Left renal pelvis (tissue), 4 donors: Measurements from ENCODE around the gene SPNS2. TPM values are rescaled to one million over a fixed set of nuclear protein-coding genes. Genes with fewer than 3 reads are reported as not detected.

Source experiments
- DNase-seq, 4 donors: peaks; one replicate each; pipeline ENCODE4 v3.0.0-alpha.2; 2013; ENCODE audit warnings: low read depth in 4 of 4, low spot score in 3 of 4
- polyA plus RNA-seq, 4 donors: library from polyadenylated mRNA; unstranded; fragments of 120-200 nt; gene quantifications; one replicate each; pipeline ENCODE4 v1.2.1, GENCODE V29; 2013; ENCODE audit not compliant: insufficient read length in 4 of 4

SPNS2 gene
- polyA plus RNA-seq, 4 donors = 3.1 to 57.6 (median 30.3) TPM

DNA sequence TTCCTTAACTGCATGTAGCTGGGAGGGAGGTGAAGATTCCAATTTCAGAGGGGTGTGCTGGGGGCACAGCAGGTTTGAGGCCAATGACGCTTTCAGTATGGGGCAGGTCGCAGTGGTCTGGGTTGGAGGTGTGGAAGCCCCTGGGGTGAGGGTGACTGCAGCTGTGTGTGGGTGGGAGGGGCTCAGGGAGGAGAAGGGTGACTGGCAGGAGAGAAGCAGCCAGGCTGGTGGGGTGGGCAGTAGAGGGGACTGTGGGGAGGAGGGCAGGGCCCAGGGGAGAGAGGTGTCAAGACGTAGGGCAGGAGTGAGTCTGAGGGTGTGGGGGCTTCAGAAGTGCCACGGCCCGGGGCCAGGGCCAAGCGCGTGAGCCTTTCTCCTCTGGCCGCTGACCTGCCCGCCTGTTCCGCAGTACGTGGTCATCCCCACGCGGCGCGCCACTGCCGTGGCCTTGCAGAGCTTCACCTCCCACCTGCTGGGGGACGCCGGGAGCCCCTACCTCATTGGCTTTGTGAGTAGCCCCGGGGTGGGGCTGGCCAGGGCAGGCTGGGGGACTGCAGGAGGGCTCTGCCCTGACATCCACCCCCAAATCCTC is 37.1 kb downstream of the SPNS2 start:
- DNase-seq = no peak

DNA sequence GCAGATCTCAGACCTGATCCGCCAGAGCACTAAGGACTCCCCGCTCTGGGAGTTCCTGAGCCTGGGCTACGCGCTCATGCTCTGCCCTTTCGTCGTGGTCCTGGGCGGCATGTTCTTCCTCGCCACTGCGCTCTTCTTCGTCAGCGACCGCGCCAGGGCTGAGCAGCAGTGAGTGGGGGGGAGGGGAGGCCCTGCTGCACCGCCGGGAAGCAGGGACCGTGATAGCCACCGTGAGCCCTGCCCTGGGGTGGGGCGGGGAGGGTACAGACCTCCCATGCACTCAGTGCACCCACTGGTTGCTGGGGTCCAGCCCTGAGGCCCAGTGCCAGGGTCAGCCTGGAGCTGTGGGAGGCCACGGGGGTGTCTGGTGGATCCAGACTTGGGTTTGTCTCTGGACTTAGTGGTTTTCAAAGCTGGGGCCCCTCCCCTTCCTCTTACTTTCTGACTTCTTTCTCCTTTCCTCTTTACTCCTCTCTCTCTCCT is 37.6 kb downstream of the SPNS2 start:
- no peak for DNase-seq

DNA sequence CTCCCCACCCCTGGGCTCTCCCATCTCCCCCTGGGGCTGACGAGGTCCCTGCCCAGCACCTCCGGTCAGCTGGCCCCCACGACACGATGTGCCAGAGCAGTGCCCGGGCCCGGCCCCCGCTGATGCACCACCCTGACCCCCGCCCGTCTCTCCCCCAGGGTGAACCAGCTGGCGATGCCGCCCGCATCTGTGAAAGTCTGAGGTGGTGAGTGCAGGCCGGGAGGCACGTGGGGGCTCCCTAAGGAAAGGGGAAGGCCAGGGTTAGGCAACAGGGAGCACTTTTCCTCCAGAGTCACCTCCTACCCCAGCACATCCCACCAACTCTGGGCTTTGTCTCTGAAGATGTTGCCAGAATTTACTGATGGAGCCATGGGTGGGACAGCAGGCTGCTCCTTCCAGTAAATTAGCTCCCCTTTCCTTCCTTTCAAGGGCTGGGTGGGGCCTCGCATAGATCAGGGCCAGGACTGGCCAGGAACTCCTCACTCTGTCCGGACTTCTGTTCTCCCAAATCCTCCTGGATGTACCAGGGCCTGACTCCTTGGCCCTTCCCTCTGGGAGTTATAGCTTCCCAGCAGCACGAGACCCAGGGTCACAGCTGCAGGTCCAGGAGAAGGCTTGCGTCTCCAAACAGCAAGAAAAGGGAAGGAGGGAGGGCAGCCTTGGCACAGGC is 38.2 kb downstream of the SPNS2 start:
- DNase-seq = no peak

DNA sequence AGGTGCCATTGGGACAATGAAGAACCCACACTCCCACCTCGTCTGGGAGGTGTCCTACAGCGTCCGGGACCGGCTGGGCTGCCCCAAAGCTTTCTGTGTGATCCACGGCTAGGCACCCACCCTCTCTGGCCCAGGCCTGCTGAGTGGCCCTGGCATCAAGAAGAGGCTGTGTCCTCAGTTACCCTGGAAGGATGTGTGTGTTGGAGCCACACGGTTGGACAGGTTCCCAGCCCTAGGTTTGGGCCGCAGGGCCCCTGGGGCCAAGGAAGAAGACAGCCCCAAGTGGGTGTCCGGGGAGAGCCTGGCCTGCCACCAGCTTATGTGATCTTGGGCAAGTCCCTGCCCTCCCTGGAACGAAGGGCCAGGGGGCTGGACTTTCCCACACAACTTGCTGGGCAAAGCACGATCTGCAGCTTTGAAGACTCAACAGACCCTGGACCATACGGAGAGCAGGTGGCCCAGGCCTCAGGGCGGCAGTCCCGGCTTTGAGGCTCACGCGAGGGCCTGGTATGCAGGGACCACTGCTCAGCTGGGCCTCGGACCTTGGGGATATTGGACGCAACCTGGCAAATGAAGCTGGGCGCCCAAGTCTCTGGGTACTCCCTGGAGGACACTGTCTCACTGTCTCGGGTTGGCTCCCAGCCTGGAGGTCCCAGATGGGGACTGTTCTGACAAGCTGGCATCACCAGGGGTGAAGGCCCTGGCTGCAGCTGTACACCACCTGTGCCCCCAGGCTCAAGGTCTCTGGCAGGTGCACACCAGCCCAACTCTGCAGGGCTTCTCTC is 39.0 kb downstream of the SPNS2 start:
- no peak for DNase-seq

DNA sequence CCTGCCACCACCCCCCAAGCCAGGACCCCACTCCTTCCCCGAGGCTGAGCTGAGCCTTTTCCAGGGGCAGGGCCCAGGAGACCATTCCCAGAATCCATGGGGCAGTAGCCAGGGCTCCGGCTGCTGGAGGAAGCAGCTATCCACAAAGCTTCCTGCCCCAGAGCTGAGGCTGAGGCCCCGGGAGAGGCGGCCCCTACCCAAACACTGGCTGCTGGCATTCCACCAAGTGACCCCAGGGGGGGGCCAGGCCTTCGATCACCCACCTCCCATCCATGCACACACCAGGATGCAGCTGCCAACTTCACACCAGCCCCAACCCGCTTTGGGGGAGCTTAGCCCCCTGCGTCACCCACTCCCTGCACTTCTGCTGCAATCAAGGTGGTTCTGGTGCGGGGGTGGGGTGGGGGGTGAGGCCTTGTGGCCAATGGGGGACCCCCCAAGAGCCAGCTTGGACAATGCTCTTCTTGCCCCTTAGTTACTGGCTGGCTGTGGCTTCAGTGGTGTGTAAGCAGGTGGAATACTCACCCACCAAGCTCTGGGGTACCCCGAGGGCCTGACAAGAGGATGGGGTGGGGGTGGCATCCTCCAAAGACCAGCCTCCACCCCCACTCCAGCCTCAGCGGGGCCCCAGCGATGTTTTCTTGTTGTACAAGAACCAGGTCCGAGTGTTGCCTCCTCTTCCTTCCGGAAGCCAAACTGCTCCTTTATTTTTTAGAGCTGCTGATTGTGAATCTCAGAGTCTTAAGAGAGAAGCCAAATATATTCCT is 39.7 kb downstream of the SPNS2 start:
- DNase-seq = no peak

DNA sequence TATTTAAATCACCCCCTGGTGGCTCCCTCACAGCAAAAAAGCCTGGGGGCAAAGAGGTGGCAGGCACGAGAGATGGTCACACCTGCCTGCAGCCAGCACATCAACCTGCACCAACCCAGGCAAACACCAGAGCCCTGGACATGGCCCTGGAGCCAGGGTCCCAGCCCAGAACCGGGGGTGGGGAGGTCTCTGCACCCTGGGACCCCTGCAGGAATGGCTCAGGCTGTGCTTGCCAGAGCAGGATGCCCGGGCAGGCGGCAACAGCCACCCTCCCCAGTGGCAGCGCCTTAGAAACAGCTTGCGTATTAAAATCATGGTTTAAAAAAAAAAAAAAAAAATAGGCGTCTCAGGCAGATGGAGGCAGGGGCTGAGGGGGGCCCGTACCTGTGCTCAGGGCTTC is 40.3 kb downstream of the SPNS2 start:
- no peak for DNase-seq

DNA sequence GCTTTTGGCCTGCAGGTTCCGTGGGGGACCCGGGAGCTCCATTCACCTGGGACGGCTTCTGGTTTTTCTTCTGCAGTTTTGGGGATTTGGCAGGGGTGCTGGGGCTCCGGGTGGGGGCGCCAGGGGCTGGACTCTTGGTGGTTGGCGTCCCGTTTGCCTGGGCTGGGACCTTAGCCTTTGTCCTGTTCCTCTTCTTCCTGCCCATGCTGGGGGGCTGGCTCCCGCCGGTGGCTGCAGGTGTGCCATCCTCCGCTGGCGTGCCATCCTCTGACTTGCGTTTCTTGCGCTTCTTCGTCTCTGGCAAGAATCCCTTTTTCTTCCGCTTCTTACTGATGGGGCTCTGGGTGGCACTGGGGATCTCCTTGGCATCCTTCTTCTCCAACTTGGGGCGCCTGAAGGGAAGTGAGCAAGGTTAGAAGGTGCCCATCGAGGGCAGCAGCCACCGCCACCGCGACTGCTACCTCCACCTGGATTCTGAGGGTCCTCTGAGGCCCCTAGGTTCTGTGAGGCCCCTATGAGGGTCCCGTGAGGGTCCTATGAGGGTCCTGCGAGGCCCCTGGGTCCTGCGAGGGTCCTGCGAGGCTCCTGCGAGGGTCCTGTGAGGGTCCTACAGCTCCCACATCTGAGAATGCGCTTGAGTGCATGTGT is 41.0 kb downstream of the SPNS2 start:
- DNase-seq = no peak

DNA sequence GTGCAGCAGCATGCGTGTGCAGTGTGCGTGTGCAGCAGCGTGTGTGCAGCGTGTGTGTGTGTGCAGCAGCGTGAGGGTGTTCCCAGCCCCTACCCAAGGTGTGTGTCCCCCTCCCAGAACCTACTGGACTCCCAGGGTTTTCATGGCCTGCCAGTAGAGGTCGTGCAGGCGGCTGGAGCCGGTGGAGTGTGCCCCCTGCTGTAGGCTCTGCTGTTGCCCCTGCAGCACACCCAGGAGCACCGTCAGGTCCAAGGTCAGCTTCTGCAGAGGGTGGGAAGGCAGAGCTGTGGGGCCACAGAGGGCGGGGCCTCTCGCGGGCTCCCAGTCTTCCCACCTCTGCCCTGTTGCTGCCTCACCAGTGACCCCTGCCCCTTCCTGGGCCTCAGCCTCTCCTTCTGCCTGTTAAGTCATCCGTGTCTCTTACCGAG is 41.6 kb downstream of the SPNS2 start:
- no peak for DNase-seq

DNA sequence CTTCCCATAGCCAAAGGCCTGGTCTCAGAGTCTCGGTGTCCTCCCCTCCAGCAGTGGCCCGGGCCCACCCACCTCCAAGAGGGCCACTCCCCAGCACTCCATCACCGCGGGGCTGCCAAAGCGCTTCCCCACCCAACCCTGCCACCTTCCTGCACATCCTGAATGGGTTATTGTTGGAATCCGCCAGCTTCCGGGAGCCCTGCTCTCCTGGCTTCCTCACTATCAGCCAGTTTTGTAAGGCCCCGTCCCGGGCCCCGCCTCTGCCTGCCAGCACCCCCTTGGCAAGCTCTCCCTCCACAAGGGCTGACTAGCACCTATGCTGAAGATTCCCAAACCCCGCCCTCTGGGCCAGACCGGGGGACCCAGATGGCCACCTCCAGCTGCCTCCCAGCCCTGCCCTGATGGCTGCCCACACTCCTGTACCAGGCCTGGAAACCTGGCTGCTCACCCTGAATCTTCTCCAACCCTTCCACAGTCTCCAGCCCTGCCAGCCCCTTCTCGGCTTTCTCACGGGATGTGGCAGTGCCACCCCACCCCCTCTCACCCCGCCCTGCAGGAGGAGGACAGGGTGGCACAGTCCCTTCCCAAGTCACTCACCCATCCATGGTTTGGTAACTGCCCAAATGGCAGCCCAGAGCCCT is 42.1 kb downstream of the SPNS2 start:
- no peak for DNase-seq

DNA sequence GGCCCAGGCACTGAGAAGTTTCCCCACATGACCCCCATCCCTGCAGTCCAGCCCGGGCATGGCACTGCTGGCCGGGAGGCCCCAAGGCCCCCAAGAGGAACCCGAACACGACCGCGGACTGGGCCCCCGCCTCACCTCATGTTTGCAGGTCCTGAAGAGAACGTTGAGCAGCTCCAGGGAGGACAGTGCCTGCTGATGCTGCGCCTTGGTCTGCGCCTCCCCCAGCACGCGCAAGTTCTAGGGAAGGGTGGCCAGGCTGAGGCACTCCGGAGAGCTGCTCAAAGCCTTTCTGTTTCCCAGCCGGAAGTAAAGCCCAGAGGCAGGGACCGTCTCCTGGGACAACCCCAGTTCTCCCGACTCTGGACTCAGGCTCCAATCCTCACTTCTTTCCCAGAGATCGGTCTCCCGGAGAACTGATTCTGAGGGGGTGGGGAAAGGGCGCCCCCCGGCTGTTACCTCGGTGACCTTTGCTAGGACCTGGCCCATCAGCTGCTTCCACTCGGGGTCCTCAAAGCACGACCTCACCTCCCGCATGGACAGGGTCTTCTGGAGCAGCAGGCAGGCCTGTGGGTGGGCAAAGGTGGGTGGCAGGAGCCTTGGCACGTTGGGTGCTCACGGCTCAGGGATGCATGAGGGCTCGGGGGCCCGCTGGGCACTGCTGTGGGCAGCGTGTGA is 42.8 kb downstream of the SPNS2 start:
- DNase-seq = no peak

DNA sequence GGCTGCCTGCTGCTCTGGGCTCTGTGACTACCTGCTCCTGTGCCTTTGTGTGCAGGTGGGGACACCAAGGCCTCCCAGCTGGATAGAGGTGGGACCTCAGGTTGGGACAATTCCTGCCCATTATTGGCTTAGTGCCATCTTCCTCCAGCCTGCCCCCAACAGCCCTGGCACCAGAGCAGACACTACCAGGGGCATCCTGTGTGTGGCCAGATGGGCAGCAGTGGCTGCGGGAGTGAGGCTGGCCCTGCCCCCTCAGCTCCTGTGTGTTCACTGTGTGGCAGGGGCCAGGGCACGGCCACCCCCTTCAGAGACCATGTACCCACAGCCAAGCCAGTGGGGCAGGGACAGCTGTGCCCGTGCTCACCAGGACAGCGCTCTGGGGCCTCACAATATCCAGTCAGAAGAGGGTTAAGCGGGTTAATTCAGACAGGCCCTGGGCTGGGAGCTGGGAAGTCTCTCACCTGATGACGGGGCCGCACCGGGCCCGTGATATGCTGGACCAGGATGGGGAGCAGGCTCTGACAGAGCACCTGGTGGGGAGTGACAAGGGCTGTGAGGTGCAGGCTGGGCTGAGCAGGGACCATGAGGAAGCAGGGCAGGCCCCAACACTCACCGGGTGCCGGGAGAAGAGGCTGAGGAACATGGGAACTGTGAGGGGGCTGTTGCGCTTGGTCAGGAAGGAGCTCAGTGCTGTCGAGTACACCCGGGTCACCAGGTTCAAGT is 43.5 kb downstream of the SPNS2 start:
- no peak for DNase-seq

DNA sequence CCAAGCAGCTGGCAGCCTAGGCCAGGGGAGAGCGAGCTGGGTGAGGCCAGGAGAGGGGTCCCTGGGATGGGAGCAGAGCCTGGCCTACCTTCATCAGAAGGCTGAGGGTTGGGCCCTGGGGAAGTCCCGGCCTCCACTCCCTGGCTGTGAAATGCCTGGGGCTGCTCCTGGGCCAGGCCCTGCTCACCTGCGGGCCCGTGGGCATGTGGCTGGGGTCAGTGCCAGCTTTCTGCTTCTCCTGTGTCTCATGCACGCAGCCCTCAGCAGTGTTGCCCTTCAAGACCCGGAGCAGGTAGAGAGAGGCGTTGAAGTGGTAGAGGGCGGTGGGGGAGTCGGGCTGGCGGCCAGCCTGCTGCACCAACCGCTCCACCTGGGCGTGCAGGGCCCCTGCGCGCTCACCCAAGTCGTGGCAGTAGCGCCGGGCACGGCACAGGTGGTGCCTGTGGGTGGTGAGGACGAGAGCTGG is 44.1 kb downstream of the SPNS2 start:
- DNase-seq = no peak

DNA sequence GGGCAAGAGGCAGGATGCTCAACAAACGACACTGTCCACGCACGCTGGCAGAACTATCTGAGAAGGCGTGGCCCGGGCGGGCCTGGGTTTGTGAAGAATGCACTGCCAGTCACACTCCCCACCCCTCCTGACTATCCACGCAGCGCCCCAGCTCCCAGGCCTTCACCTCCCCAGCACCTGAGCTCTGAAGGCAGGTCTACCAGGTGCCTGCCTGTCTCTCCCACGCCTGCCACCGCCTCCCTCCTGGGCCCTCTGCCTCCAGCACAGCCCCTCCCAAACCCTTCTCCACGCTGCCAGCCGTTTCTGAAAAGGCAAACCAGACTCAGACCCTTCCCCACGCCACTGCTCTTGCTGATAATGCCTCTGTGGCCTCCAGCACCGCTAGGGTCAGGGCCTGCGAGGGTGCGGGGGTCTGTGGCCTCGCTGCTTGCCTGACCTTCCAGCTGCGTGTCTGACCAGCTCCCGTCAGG is 44.9 kb downstream of the SPNS2 start:
- no peak for DNase-seq

DNA sequence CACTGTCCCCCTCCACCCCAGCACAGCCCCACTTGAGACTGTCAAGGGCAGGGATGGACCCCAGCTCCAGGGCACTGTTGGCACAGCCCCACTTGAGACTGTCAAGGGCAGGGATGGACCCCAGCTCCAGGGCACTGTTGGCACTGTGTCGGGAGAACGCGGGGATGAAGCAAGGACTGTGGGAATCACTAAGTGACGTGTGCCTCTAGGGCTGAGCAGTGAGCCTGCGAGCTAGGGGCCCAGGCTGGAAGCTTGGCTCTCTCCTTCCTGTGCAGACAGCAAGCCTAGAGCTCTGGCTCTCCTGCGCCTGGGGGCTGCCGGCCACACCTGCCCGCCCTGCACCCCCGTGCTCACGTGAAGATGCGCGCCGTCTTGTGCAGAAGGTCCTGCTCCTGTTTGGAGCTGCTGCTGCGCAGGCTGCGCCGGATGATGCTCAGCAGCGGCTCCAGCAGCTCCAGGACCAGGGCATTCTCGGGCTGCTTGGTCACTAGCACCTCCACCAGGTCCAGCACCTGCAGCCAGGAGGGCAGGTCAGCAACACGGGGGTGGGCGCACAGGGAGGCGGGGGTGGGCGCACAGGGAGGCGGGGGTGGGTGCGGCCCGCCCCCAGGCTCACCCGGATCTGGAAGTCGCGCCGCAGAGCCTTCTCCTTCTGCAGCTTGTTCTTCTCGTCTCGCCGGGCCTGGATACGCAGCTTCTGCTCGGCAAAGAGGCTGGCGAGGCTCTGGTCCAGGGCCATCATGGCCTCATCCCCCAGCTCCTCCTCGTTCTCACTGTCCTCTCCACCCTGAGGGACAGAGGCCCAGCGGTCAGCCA is 45.7 kb downstream of the SPNS2 start:
- no peak for DNase-seq

DNA sequence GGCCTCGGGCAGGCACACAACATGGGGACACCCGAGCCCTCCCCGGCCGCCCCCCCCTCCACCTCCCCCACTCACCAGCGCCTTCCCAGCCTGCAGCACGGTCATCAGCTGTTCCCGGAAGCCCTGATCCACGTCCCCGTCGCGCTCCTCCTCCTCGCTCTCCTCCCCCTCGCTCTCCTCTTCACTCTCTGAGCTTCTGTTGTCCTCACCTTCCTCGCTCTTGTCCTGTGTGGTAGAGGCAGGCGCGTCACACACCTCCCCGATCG is 46.2 kb downstream of the SPNS2 start:
- no peak for DNase-seq

DNA sequence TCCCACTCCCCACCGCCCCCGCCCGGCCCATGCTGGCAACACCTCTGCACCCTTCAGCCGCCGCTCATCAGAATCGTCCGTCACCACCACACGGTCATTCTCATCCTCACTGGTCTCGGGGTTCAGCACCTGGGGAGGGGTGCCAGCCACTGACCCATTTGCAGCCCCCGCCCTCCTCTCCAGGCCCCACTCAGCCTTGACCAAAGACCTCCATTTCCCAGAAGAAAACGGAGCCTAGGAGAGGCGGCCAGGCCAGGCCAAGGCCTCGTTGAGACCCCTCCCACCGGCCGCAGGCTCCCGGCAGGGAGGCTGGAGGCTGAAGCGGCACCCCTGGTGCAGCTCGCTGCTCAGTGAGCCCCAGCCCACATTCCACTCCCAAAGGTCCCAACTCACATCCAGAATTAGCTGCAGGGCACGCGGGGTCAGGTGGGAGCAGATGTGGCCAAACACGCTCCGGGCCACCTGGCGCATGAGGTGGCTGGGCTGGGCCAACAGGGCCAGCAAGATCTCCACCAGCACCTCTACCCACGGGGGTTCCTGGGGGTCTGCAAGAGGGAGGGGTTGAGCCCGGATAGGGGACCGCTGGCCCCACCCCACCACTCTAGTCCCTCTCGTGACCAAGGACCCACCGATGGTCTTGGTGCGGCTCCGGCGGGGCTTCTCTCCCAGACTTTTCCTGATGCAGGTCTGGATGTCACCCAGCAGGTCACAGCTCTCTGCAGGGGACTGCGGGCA is 46.7 kb downstream of the SPNS2 start:
- DNase-seq = no peak
